Measurements from ENCODE around the gene MPG. TPM values are rescaled to one million over a fixed set of nuclear protein-coding genes. Genes with fewer than 3 reads are reported as not detected.

Gene MPG
- total and polyA plus RNA-seq, 2 experiments from 2014 or later = 38.0 to 91.1 TPM

- TF ChIP-seq ZNF462 (CRISPR knock-in tag; IDR thresholded peaks at IDR 0.05) (no peak), CREB1 (CRISPR knock-in tag; IDR thresholded peaks at IDR 0.05; ENCODE audit: low read depth) (no peak), REST (IDR thresholded peaks at IDR 0.05; ENCODE audit: unreplicated experiment) (no peak), POLR2AphosphoS5 (IDR thresholded peaks at IDR 0.05; ENCODE audit: low read depth) (no peak), STAT1 (IDR thresholded peaks at IDR 0.05; ENCODE audit: unreplicated experiment) (no peak), CTCF (conservative IDR thresholded peaks at IDR 0.05; ENCODE audit: low read depth in 2 of 2) (no peak), ZNF331 (CRISPR knock-in tag; IDR thresholded peaks at IDR 0.05; ENCODE audit: low read depth) (no peak), EZH2 (IDR thresholded peaks at IDR 0.05; ENCODE audit: low read depth, unreplicated experiment) (no peak), NANOG (IDR thresholded peaks at IDR 0.05; ENCODE audit: borderline replicate concordance) (no peak), ZNF114 (CRISPR knock-in tag; IDR thresholded peaks at IDR 0.05) (no peak)
Measured at GRCh38 chr16:83781-84615, 6.0 kb downstream of the MPG start (continued).

Data from GM23338 (cell line).